ENCODE measurements around the gene TLR10. TPM values are rescaled to one million over a fixed set of nuclear protein-coding genes. Genes with fewer than 3 reads are reported as not detected.

Gene TLR10
- total RNA-seq, 1 donor from 2014 or later = 0.22 TPM

- no peak for DNase-seq (ENCODE audit: low spot score)
- intact Hi-C loops (cut with DNase I) = no loop called here
Measured at GRCh38 chr4:38738940-38739803, 43.6 kb downstream of the TLR10 start.

GRCh38 chr4:38735870-38736269 is 46.9 kb downstream of the TLR10 start:
- intact Hi-C loops (cut with DNase I) = no loop called here

GRCh38 chr4:38734911-38735310 is 47.9 kb downstream of the TLR10 start:
- no peak for DNase-seq (ENCODE audit: low spot score)
- intact Hi-C loops (cut with DNase I) = no loop called here

More at GRCh38 chr4:38735870-38736269, 46.9 kb downstream of the TLR10 start:
- DNase-seq (ENCODE audit: low spot score) = no peak

GRCh38 chr4:38734446-38734845 is 48.3 kb downstream of the TLR10 start:
- DNase-seq (ENCODE audit: low spot score) = no peak
- intact Hi-C loops (cut with DNase I) = no loop called here

GRCh38 chr4:38733663-38734062 is 49.1 kb downstream of the TLR10 start:
- intact Hi-C loops (cut with DNase I) = no loop called here
- no peak for DNase-seq (ENCODE audit: low spot score)

GRCh38 chr4:38730830-38731646 is 51.8 kb downstream of the TLR10 start:
- peak; percentile 94 for DNase-seq (ENCODE audit: low spot score)
- intact Hi-C loops (cut with DNase I) = loop anchor here (1.0 to 2.0 kb wide), 3 partner anchors 412 to 669 kb away; no protein-coding TSS in a partner anchor

- intact Hi-C loops (cut with DNase I) = loop anchor here (2.0 kb wide), 1 partner anchor 412 kb away; no protein-coding TSS in a partner anchor
- no peak for DNase-seq (ENCODE audit: low spot score)
Measured at GRCh38 chr4:38730493-38730829, 52.3 kb downstream of the TLR10 start.

GRCh38 chr4:38728631-38729141 is 54.1 kb downstream of the TLR10 start:
- no peak for DNase-seq (ENCODE audit: low spot score)
- intact Hi-C loops (cut with DNase I) = no loop called here

GRCh38 chr4:38724475-38724808 is 58.3 kb downstream of the TLR10 start:
- intact Hi-C loops (cut with DNase I) = no loop called here
- no peak for DNase-seq (ENCODE audit: low spot score)

GRCh38 chr4:38723726-38724474 is 58.9 kb downstream of the TLR10 start:
- intact Hi-C loops (cut with DNase I) = no loop called here
- DNase-seq (ENCODE audit: low spot score) = no peak

GRCh38 chr4:38723114-38723513 is 59.7 kb downstream of the TLR10 start:
- no peak for DNase-seq (ENCODE audit: low spot score)
- intact Hi-C loops (cut with DNase I) = no loop called here

Other genes with a start within 250 kb of the TLR10 start
- 25.3 TPM for gene KLF3, start 118.8 kb downstream of the TLR10 start, total RNA-seq
- gene TLR1, start 21.8 kb upstream of the TLR10 start, total RNA-seq = 4.9 TPM
- gene TLR6, start 73.8 kb upstream of the TLR10 start, total RNA-seq = 1.2 TPM
- gene FAM114A1, start 84.8 kb upstream of the TLR10 start, total RNA-seq = 26.1 TPM
- not detected for gene TMEM156, start 249.4 kb upstream of the TLR10 start, total RNA-seq

All from cardiac septum (tissue), 1 donor.